ENCODE data around the gene UBAC2. TPM values are rescaled to one million over a fixed set of nuclear protein-coding genes. Genes with fewer than 3 reads are reported as not detected.

The UBAC2 gene
- total and polyA plus RNA-seq, 9 donors: 38.7 to 87.5 (median 48.0) TPM

- H3K36me3 ChIP-seq: no peaks in the 10 kb centered on the region
- H3K27ac ChIP-seq: no peak overlapping the region
- intact Hi-C loops (cut with DNase I): no loop called here
- TF ChIP-seq POLR2A (IDR thresholded peaks at IDR 0.05) (no peak), CTCF (IDR thresholded peaks at IDR 0.05) (no peak), EP300 (IDR thresholded peaks at IDR 0.05) (no peak)
- no peaks in the 10 kb centered on the region for H3K9me3 ChIP-seq
- H3K4me3 ChIP-seq: no peak overlapping the region
- H3K27me3 ChIP-seq: no peaks in the 10 kb centered on the region
- WGBS, 3 donors: 79 to 81% (median 80%) methylated on average over 4 of the region's 4 CpGs
- H3K4me1 ChIP-seq (ENCODE audit: insufficient read depth): no peaks in the 10 kb centered on the region
- DNase-seq: no peak
These were observed 151.1 kb downstream of the UBAC2 start for GRCh38 chr13:99351772-99352171.

- Histone ChIP-seq H3K36me3 (no peaks in the 10 kb centered on the region), H3K27me3 (no peaks in the 10 kb centered on the region), H3K27ac (no peak overlapping the region), H3K4me1 (ENCODE audit: insufficient read depth) (peaks cover 6% of the 10 kb centered on the region), H3K4me3 (no peak overlapping the region), H3K9me3 (no peaks in the 10 kb centered on the region)
- intact Hi-C loops (cut with DNase I): no loop called here
- DNase-seq: no peak
- TF ChIP-seq CTCF (IDR thresholded peaks at IDR 0.05): no peak
- no peak for TF ChIP-seq EP300 (IDR thresholded peaks at IDR 0.05)
- TF ChIP-seq POLR2A (IDR thresholded peaks at IDR 0.05): no peak
- 90 to 94% (median 91%) methylated on average over 17 of the region's 17 CpGs for WGBS, 3 donors
These were observed 151.9 kb downstream of the UBAC2 start for GRCh38 chr13:99352351-99353245.

GRCh38 chr13:99353246-99353600, 152.6 kb downstream of the UBAC2 start:
- 67 to 99% (median 97%) methylated on average over 2 of the region's 2 CpGs for WGBS, 3 donors
- intact Hi-C loops (cut with DNase I): no loop called here
- no peaks in the 10 kb centered on the region for H3K36me3 ChIP-seq

GRCh38 chr13:99353836-99354235, 153.2 kb downstream of the UBAC2 start:
- TF ChIP-seq POLR2A (IDR thresholded peaks at IDR 0.05): no peak
- TF ChIP-seq CTCF (IDR thresholded peaks at IDR 0.05): no peak
- no peak for TF ChIP-seq EP300 (IDR thresholded peaks at IDR 0.05)
- no peak overlapping the region for H3K27ac ChIP-seq
- no peaks in the 10 kb centered on the region for H3K27me3 ChIP-seq
- intact Hi-C loops (cut with DNase I): no loop called here
- H3K4me3 ChIP-seq: no peak overlapping the region
- DNase-seq: no peak
- peaks cover 11% of the 10 kb centered on the region for H3K4me1 ChIP-seq (ENCODE audit: insufficient read depth)
- no peaks in the 10 kb centered on the region for H3K9me3 ChIP-seq
- WGBS, 3 donors: 89 to 93% (median 91%) methylated on average over 8 of the region's 8 CpGs
- H3K36me3 ChIP-seq: no peaks in the 10 kb centered on the region

More at GRCh38 chr13:99353246-99353600, 152.6 kb downstream of the UBAC2 start:
- TF ChIP-seq CTCF (IDR thresholded peaks at IDR 0.05) (no peak), EP300 (IDR thresholded peaks at IDR 0.05) (no peak), POLR2A (IDR thresholded peaks at IDR 0.05) (no peak)
- Histone ChIP-seq H3K27me3 (no peaks in the 10 kb centered on the region), H3K4me3 (no peak overlapping the region), H3K4me1 (ENCODE audit: insufficient read depth) (peaks cover 11% of the 10 kb centered on the region), H3K9me3 (no peaks in the 10 kb centered on the region), H3K27ac (no peak overlapping the region)
- no peak for DNase-seq
